ELF-1 (cell line): ENCODE results near the gene NUBP2.
"Not testable (repeated sequence)": the region's sequence is repeated elsewhere in the genome, so short reads cannot be mapped to it uniquely, and the experiment has no call there.

Experiments
- DNase-seq: peaks from one replicate; pipeline ENCODE4 v3.0.0-alpha.2; 2016; ENCODE audit warnings: low read depth, low spot score

NUBP2 gene

DNA sequence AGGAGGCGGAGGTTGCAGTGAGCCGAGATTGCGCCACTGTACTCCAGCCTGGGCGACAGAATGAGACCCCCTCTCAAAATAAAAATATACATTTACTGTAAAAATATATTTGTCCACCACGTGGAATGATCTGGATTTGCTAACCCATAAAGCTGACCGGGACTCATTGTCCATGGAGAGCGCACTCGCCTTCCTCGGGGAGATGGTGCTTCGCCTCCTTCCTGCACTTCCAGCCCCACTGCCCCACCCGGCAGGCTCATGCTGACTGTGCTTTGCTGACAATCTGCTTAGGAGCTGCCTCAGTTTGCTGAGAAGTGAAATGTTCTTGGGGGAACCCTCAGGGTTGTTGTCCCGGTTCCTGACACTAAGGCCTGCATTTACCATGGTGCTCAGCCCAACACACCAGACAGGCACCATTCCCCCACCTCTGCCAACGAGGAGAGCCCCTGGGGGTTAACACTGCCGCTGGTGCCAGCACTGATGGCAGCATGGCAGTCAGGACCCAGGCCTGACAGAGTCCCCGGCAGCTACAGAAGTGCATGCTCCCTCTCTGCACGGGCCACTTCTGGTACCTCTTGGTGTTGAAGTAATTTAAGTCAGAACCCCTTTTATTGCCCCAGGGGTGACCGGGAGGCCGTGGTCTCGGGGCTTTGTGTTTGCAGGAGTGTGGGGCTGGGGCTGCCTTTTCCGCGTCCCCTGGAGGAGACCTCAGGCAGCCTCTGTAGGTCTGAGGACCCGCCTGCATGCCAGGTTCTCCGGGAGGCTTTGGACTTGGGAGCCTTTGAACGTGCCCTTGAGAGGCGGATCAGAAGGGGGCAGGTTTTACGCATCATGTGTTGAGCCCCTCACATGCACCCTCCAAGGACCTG, 2.5 kb downstream of the NUBP2 start:
- no peak for DNase-seq

DNA sequence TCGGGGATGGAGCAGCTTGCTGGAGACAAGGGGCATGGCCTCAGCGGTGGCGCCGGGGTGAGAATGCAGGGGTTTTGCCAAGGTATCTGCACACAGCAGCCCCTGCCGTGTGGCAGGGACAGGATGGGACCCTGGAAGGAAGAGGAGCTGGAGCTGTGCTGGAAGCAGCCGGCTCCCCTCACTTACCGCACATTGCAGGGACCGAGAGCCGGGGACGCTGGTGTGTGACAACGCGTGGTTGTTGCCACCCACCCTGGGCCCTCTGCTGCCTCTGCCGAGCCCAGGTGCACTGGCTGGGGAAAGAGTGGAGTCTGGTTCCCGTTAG, 3.0 kb downstream of the NUBP2 start:
- DNase-seq: no peak

DNA sequence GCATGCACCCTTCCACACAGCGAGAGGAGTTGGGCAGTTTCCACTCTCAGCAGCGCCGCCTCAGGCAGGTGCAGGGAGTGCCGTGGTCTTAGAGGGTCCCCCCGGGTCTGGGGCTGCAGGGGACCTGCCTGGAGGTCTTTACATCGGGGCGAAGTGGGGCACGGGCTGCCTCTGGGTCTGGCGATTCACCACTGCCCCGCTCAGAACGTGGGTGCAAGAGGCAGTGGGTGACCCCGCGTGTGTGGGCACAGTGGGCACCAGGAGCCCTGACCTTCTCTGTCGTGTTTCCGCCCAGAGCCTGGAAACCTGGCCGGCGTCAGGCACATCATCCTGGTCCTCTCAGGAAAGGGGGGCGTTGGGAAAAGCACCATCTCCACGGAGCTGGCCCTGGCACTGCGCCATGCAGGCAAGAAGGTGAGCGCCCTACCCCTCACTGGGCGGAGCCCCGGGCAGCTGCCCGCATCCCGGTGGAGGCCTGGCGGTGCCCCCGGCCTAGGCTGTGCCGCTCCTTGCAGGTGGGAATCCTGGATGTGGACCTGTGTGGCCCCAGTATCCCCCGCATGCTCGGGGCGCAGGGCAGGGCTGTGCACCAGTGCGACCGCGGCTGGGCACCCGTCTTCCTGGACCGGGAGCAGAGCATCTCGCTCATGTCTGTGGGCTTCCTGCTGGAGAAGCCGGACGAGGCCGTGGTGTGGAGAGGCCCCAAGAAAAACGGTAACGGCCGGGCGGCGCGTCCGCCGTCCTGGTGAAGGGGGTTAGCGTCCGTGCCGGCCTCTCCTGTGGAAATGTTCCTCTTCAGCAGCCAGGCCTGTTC, 3.7 kb downstream of the NUBP2 start:
- no peak for DNase-seq

GRCh38 chr16:1787056-1787321, 4.2 kb downstream of the NUBP2 start:
- no peak for DNase-seq

DNA sequence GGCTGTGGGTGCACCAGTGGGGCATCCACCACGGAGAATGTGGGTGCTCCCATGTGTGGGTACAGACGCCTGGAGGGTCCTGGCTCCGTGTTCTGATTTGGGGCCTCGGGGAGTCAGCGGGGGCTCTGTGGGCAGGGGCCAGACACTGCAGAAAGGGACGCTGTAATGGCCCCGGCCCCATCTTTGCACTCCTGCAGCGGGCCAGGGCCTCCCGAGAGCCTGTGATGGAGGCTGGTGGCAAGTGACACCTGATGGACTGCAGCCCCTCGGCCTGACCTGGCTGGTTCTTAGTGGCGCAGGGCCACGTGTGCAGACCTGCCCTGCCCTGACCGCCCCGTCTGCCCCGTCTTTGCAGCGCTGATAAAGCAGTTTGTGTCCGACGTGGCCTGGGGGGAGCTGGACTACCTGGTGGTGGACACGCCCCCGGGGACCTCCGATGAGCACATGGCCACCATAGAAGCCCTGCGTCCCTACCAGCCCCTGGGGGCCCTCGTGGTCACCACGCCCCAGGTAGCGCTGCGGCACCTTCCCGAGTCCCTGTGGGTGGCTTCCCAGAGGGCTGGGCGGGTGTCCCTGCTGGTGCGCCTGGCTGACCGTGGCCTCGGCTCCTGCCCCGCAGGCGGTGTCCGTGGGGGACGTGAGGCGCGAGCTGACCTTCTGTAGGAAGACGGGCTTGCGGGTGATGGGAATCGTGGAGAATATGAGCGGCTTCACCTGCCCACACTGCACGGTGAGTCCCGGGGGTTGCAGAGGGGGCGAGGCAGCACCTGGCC, 4.7 kb downstream of the NUBP2 start:
- no peak for DNase-seq

- DNase-seq: no peak
Observed at GRCh38 chr16:1788095-1788707, 5.4 kb downstream of the NUBP2 start.

GRCh38 chr16:1788708-1789100, 5.9 kb downstream of the NUBP2 start:
- peak; percentile 48 for DNase-seq

DNA sequence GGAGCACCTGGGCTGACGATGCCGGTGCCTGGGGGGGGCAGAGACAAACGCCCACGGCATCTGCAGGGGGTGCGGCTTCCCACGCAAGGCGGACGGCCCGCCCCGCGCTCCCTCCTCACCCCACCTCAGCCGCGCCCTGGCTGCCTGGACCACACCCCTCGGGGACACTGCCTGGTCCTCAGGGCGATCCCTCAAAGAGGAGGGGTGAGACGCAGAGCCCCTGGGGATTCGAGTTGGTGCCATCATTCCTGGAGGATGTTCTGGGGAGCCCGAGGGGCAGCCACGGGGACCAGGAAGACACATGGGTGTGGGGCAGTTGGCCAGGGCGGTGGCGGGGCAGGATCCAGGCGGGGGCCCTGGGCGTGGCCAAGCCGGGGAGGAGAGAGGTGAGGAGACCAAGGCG, 6.9 kb downstream of the NUBP2 start:
- no peak for DNase-seq

DNA sequence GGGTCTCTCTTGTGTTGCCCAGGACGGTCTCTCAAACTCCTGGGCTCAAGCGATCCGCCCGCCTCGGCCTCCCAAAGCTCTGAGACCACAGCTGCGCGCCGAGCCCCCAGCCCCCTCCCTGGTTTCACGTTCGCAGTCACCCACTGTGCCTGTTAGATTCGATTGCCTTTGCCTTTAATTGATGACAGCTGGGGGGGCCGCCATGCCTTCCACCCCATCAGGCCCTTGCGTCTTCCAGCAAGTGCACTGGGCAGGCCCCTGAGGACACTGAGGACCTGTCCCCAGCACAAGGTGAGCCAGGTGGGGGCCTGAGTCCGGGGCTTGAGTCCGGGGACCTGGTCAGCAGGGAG, 7.5 kb downstream of the NUBP2 start:
- no peak for DNase-seq

DNA sequence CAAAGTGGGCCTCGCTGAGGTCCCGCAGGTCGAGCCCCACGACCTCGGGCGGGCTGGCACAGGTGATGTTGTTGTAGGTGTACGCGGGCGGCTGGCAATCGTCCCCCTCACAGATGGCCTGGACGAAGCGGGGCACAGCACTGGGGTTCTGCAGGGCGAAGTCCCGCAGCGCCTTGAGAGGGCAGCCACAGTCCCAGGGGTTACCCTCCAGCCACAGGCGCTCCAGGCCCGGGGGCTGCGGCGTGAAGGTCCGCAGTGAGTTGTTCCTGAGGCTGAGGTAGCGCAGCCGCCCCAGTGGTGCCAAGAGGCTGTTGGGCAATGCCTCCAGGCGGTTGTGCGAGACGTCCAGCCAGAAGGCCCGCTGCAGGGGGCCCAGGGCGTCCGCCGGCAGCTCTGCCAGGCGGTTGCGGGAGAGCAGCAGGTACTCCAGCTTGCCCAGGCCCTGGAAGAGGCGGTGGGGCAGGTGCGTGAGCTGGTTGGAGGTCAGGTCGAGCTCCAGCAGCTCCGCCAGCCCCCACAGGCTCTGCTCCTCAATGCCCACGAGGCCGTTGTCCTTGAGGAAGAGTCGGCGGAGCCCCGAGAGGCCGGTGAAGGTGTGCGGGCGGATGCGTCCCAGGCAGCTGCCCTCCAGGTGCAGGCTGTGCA, 8.0 kb downstream of the NUBP2 start:
- no peak for DNase-seq

DNA sequence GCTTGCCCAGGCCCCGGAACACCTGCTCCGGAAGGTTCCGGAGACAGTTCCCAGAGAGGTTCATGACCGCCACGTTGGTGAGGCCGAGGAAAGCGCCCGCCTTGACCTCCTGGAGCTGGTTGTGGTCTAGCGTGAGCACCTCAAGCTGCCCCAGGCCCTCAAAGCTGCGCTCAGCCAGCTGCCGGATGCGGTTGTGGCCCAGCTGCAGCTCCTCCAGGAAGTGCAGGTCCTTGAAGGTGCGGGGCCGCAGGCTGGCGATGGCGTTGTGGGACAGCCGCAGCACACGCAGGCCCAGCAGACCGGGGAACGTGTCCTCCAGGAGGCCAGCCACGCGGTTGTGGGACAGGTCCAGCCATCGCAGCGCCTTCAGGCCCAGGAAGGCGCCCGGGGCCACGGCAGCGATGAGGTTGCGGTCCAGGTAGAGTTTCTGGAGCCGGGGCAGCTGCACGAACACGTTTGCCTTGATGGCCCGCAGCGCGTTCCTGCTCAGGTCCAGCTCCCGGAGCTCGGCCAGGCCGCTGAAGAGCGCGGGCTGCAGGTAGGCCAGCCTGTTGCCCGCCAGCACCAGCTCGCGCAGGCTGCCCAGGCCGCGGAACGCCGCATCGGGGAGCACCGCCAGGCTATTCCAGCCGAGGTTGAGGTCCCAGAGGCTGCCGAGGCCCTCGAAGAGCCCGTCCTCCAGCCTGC, 8.6 kb downstream of the NUBP2 start:
- no peak for DNase-seq

- no peak for DNase-seq
Observed at GRCh38 chr16:1791943-1792812, 9.4 kb downstream of the NUBP2 start.

- DNase-seq: no peak
Observed at GRCh38 chr16:1792836-1793577, 10.2 kb downstream of the NUBP2 start.

DNA sequence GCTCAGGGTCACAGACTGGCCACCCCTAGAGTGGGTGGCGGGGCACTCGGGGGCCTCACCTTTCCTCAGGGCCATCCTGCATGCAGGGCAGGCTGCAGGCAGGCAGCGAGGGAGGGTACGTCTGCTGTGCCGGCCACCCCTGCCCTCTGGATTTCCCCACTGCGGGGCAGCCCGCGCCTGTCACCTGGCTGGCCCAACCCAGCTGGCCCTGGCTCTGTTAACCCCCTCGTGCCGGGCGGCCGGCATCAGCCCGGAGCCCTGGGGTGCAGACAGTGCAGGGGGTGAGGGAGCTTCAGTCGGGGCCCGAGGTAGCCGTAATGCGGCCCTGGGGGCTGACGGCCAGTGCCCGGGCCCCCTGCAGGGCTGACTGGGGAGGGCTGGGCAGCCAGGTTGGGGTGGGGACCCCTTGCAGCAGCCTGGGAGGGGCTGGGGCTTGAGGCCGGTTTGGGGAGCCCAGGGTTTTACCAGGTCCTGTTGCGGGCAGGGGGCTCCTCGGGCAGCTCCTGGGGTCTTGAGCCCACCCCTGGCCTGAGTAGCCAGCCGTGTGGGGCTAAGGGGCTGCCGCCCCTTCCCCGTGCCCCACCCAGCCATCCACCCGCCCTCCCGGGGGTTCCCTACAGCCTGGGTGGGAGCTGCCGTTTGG, 10.9 kb downstream of the NUBP2 start, which contains the start of gene IGFALS:
Gene IGFALS, minus strand, starts transcription at position 128 of the 643 bp plus-strand sequence. Its CDS starts 53 bp downstream, at position 75.
- no peak for DNase-seq

DNA sequence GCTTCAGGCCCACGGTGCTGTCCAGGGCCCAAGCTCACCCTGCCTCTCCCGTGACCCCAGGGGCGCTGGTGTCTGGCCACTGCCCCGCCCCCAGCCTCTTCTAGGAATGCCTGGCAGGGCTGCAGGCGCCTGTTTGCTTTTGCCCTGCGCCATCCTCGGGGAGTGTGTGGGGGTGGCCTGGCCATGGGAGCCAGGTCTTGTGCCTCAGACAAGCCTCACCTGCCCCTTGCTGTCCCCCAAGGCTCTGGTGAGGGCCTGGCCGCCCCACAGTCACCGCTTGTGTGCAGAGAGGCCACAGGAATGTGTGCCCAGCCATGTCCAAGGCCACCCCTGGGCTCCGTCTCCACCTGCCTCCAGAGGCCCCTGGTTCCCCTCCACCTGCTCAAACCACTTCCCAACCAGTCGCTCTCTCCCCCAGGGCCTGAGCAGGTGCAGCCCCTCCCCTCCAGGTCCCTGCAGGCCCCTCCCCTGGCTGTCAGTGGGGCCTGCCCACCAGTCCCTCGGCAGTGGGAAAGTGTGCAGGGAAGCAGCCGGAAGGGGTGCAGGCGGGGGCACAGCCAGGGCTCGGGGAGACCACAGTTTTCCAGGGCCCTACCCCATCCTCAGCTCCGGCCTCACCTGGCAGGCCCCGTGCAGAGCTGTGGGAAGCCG, 11.6 kb downstream of the NUBP2 start:
- DNase-seq: no peak

GRCh38 chr16:1794908-1795666, 12.3 kb downstream of the NUBP2 start:
- DNase-seq: no peak

DNA sequence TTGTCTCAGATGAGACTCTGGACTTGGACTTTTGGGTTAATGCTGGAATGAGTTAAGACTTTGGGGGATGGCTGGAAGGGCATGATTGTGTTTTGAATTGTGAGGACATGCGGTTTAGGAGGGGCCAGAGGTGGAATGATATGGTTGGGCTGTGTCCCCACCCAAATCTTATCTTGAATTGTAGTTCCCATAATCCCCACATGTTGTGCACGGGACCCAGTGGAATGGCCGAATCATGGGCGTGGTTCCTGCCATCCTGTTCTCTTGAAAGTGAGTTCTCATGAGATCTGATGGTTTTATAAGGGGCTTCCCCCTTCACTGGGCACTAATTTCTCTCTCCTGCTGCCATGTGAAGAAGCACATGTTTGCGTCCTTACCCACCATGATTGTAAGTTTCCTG, 16.5 kb downstream of the NUBP2 start:
- not testable (repeated sequence) for DNase-seq
